Measurements from ENCODE around the gene SIN3B. TPM values are rescaled to one million over a fixed set of nuclear protein-coding genes. Genes with fewer than 3 reads are reported as not detected.

Gene SIN3B
- polyA plus RNA-seq, 1 donor from 2014 or later = 31.2 TPM

GRCh38 chr19:16825312-16826052 lies 3.7 kb upstream of the SIN3B start:
- Histone ChIP-seq H2AFZ (ENCODE audit: low read depth, low read length) (no peak overlapping the region), H3K27ac (ENCODE audit: low read length) (no peak overlapping the region), H3K27me3 (ENCODE audit: insufficient read depth, low read depth, low read length) (no peaks in the 10 kb centered on the region), H3K4me3 (ENCODE audit: low read length) (no peak overlapping the region), H3K4me2 (ENCODE audit: low read length) (no peak overlapping the region), H3K9me2 (ENCODE audit: insufficient read depth, low read length) (no peaks in the 10 kb centered on the region), H3K9me3 (ENCODE audit: low read length) (no peaks in the 10 kb centered on the region), H3K9ac (ENCODE audit: low read length) (no peak overlapping the region), H3K36me3 (ENCODE audit: insufficient read depth, low read length) (no peaks in the 10 kb centered on the region), H3F3A (ENCODE audit: insufficient read depth, low read length, poor library complexity, severe bottlenecking) (no peaks in the 10 kb centered on the region), H4K20me1 (ENCODE audit: insufficient read depth) (no peaks in the 10 kb centered on the region), H3K79me2 (replicated peaks; ENCODE audit: insufficient read depth, low read length) (peaks cover 17% of the 10 kb centered on the region)
- TF ChIP-seq EZH2 (IDR thresholded peaks at IDR 0.05; ENCODE audit: borderline replicate concordance, insufficient read depth, low read length, poor library complexity, severe bottlenecking) = no peak
- no peak for TF ChIP-seq RAD21 (conservative IDR thresholded peaks at IDR 0.05)
- TF ChIP-seq POLR2AphosphoS5 (IDR thresholded peaks at IDR 0.05) = no peak
- no peak for TF ChIP-seq SMC3 (conservative IDR thresholded peaks at IDR 0.05; ENCODE audit: poor library complexity)
- TF ChIP-seq REST (IDR thresholded peaks at IDR 0.05; ENCODE audit: borderline replicate concordance) = no peak
- no peak for TF ChIP-seq TAF1 (IDR thresholded peaks at IDR 0.05; ENCODE audit: low read depth)
- no peak for TF ChIP-seq MXI1 (conservative IDR thresholded peaks at IDR 0.05; ENCODE audit: poor library complexity, severe bottlenecking)
- TF ChIP-seq EP300 (conservative IDR thresholded peaks at IDR 0.05; ENCODE audit: poor library complexity, severe bottlenecking) = no peak
- no peak for TF ChIP-seq CTCF (IDR thresholded peaks at IDR 0.05; ENCODE audit: poor library complexity, severe bottlenecking)

- Histone ChIP-seq H3F3A (ENCODE audit: insufficient read depth, low read length, poor library complexity, severe bottlenecking) (no peaks in the 10 kb centered on the region), H2AFZ (ENCODE audit: low read depth, low read length) (peak overlapping the region; percentile 60), H3K79me2 (replicated peaks; ENCODE audit: insufficient read depth, low read length) (peaks cover 20% of the 10 kb centered on the region), H3K27ac (ENCODE audit: low read length) (peak overlapping the region; percentile 49), H4K20me1 (ENCODE audit: insufficient read depth) (no peaks in the 10 kb centered on the region), H3K27me3 (ENCODE audit: insufficient read depth, low read depth, low read length) (no peaks in the 10 kb centered on the region), H3K36me3 (ENCODE audit: insufficient read depth, low read length) (no peaks in the 10 kb centered on the region), H3K4me3 (ENCODE audit: low read length) (peak overlapping the region; percentile 97), H3K4me2 (ENCODE audit: low read length) (peak overlapping the region; percentile 91), H3K9ac (ENCODE audit: low read length) (peak overlapping the region; percentile 86), H3K9me3 (ENCODE audit: low read length) (no peaks in the 10 kb centered on the region), H3K9me2 (ENCODE audit: insufficient read depth, low read length) (no peaks in the 10 kb centered on the region)
- TF ChIP-seq REST (IDR thresholded peaks at IDR 0.05; ENCODE audit: borderline replicate concordance) (no peak), EZH2 (IDR thresholded peaks at IDR 0.05; ENCODE audit: borderline replicate concordance, insufficient read depth, low read length, poor library complexity, severe bottlenecking) (no peak), SMC3 (conservative IDR thresholded peaks at IDR 0.05; ENCODE audit: poor library complexity) (no peak)
Observed at GRCh38 chr19:16829822-16830289, 658 bp downstream of the SIN3B start.
